Subcutaneous abdominal adipose tissue (tissue), 5 donors: ENCODE results near the gene MYCBP2.
"Not testable (repeated sequence)": the region's sequence is repeated elsewhere in the genome, so short reads cannot be mapped to it uniquely, and the experiment has no call there.

Experiments used
- H3K27ac ChIP-seq: one replicate; pipeline ENCODE4 v1.7.0; 2013; ENCODE audit warnings: low read depth, mild to moderate bottlenecking, inconsistent platforms, low read length, moderate library complexity
- H3K27me3 ChIP-seq, 5 donors: one replicate each; pipeline ENCODE4 v1.7.0; 2013; ENCODE audit warnings: low read length in 5 of 5, inconsistent platforms in 1 of 5; ENCODE audit not compliant: control insufficient read depth in 5 of 5, insufficient read depth in 4 of 5
- H3K36me3 ChIP-seq, 5 donors: one replicate each; pipeline ENCODE4 v1.7.0; 2013; ENCODE audit warnings: low read length in 5 of 5; ENCODE audit not compliant: control insufficient read depth in 5 of 5, insufficient read depth in 5 of 5
- H3K4me1 ChIP-seq, 5 donors: one replicate each; pipeline ENCODE4 v1.7.0; 2013; ENCODE audit warnings: low read length in 5 of 5, mild to moderate bottlenecking in 3 of 5, moderate library complexity in 1 of 5; ENCODE audit not compliant: control insufficient read depth in 5 of 5, insufficient read depth in 5 of 5
- H3K4me3 ChIP-seq, 5 donors: one replicate each; pipeline ENCODE4 v1.7.0; 2013; ENCODE audit warnings: low read length in 5 of 5, low read depth in 1 of 5
- H3K9ac ChIP-seq, 5 donors: one replicate each; pipeline ENCODE4 v1.7.0; 2013; ENCODE audit warnings: low read length in 5 of 5, mild to moderate bottlenecking in 4 of 5, moderate library complexity in 3 of 5
- H3K9me3 ChIP-seq, 5 donors: one replicate each; pipeline ENCODE4 v1.7.0; 2013; ENCODE audit warnings: low read length in 5 of 5; ENCODE audit not compliant: control insufficient read depth in 5 of 5
- donor health status: healthy.
- donor health status: healthy.
- donor health status: healthy.
- donor health status: healthy.
- donor health status: healthy.

The MYCBP2 gene

GRCh38 chr13:77019756-77020155 lies 307.1 kb downstream of the MYCBP2 start:
- Histone ChIP-seq H3K4me1 (peaks cover 0 to 67% (median 56%) of the 10 kb centered on the region in 5 donors), H3K9ac (no peak overlapping the region), H3K9me3 (no peaks in the 10 kb centered on the region), H3K36me3 (peaks cover 5 to 27% (median 23%) of the 10 kb centered on the region in 5 donors), H3K27ac (no peak overlapping the region), H3K4me3 (no peak overlapping the region), H3K27me3 (no peaks in the 10 kb centered on the region)

DNA sequence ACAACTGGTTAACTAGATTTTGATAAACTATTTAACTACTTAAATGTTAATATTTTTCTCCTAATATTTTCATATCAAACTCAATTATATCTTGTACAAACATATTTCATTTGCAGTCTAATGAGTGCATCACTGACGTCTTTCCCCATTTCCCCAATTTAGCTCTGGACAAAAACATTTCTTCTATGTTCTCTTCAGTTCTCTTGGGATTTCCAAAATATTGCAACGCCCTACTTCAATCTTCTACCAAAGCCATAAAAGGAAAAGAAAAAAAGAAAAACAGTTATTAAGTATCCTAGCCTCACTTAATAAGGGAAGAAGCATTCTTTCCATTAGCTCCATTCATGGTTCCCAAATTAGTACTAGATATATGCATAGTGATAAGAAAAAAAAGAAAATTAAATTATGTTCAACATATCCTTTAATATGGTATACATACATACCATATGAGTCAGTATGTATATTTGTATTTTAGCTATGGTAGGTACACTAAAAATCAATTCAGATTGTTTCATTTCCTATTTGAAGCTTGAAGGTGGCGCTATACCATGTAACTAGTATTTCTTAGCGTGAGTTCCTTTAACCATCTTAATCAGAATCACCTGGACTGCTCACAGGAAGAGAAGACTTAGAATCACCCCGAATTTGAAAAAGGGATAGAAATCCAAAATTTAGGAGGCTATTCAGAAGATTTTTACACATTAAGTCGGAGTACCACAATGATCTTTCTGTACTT lies 309.8 kb downstream of the MYCBP2 start:
- Histone ChIP-seq H3K4me3 (no peak overlapping the region), H3K36me3 (peaks cover 27 to 53% (median 46%) of the 10 kb centered on the region in 5 donors), H3K9ac (peak overlapping the region in 1 of 5 donors; percentile 11), H3K4me1 (peaks cover 0 to 52% (median 32%) of the 10 kb centered on the region in 5 donors), H3K27ac (peak overlapping the region; percentile 19), H3K27me3 (no peaks in the 10 kb centered on the region), H3K9me3 (no peaks in the 10 kb centered on the region)

- H3K4me1 ChIP-seq, result peaks cover 0 to 48% (median 26%) of the 10 kb centered on the region in 5 donors
- no peaks in the 10 kb centered on the region for H3K9me3 ChIP-seq
- peaks cover 34 to 60% (median 53%) of the 10 kb centered on the region in 5 donors for H3K36me3 ChIP-seq
- no peaks in the 10 kb centered on the region for H3K27me3 ChIP-seq
- peak overlapping the region; percentile 19 for H3K27ac ChIP-seq
- no peak overlapping the region for H3K9ac ChIP-seq
- H3K4me3 ChIP-seq, result no peak overlapping the region
Observed at GRCh38 chr13:77016251-77016812, 310.6 kb downstream of the MYCBP2 start.

- H3K27ac ChIP-seq, result no peak overlapping the region
- H3K4me3 ChIP-seq, result no peak overlapping the region
- peaks cover 0 to 39% (median 16%) of the 10 kb centered on the region in 5 donors for H3K4me1 ChIP-seq
- no peaks in the 10 kb centered on the region for H3K9me3 ChIP-seq
- H3K36me3 ChIP-seq, result peaks cover 43 to 72% (median 59%) of the 10 kb centered on the region in 5 donors
- H3K9ac ChIP-seq, result no peak overlapping the region
- no peaks in the 10 kb centered on the region for H3K27me3 ChIP-seq
Observed at GRCh38 chr13:77014906-77015685, 311.8 kb downstream of the MYCBP2 start.

- Histone ChIP-seq H3K9ac (no peak overlapping the region), H3K27me3 (no peaks in the 10 kb centered on the region), H3K4me1 (peaks cover 0 to 28% (median 16%) of the 10 kb centered on the region in 5 donors), H3K36me3 (peaks cover 49 to 78% (median 61%) of the 10 kb centered on the region in 5 donors), H3K9me3 (no peaks in the 10 kb centered on the region), H3K4me3 (no peak overlapping the region), H3K27ac (no peak overlapping the region)
Observed at GRCh38 chr13:77013853-77014542, 312.9 kb downstream of the MYCBP2 start.

DNA sequence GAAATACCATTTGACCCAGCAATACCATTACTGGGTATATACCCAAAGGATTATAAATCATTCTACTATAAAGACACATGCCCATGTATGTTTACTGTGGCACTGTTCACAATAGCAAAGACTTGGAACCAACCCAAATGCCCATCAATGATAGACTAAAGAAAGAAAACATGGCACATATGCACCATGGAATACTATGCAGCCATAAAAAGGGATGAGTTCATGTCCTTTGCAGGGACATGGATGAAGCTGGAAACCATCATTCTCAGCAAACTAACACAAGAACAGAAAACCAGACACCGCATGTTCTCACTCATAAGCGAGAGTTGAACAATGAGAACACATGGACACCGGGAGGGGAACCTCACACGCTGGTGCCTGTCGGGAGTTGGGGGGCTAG lies 317.2 kb downstream of the MYCBP2 start:
- H3K4me3 ChIP-seq, H3K27me3 ChIP-seq, H3K27ac ChIP-seq, H3K9me3 ChIP-seq, H3K9ac ChIP-seq: not testable (repeated sequence)
- Histone ChIP-seq H3K36me3 (peaks cover 36 to 70% (median 59%) of the 10 kb centered on the region in 5 donors), H3K4me1 (peaks cover 0 to 11% (median 4%) of the 10 kb centered on the region in 5 donors)

- H3K36me3 ChIP-seq, result peaks cover 29 to 63% (median 52%) of the 10 kb centered on the region in 5 donors
- no peaks in the 10 kb centered on the region for H3K27me3 ChIP-seq
- no peak overlapping the region for H3K9ac ChIP-seq
- no peak overlapping the region for H3K27ac ChIP-seq
- H3K4me3 ChIP-seq, result no peak overlapping the region
- no peaks in the 10 kb centered on the region for H3K9me3 ChIP-seq
- peaks cover 0 to 11% (median 4%) of the 10 kb centered on the region in 5 donors for H3K4me1 ChIP-seq
Observed at GRCh38 chr13:77009011-77009410, 317.9 kb downstream of the MYCBP2 start.

DNA sequence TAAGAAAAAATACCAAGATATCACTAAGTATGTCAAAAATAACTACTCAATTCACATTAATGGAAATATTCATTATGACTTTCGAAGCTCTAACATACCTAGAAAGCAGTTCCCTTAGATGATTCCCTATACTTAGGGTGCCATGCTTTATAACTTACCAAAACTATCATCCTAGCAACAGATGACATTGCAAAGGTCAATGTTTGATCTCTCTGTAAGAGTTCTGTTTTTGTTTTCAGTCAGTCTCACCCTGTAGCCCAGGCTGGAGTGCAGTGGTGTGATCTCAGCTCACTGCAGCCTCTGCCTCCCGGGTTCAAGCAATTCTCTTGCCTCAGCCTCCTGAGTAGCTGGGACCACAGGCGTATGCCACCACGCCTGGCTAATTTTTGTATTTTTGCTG lies 318.6 kb downstream of the MYCBP2 start:
- Histone ChIP-seq H3K4me1 (peaks cover 0 to 11% (median 4%) of the 10 kb centered on the region in 5 donors), H3K36me3 (peaks cover 26 to 60% (median 48%) of the 10 kb centered on the region in 5 donors)
- not testable (repeated sequence) for H3K9ac ChIP-seq, H3K4me3 ChIP-seq, H3K27ac ChIP-seq, H3K9me3 ChIP-seq, H3K27me3 ChIP-seq

GRCh38 chr13:77002590-77003190 lies 324.2 kb downstream of the MYCBP2 start:
- Histone ChIP-seq H3K27me3 (no peaks in the 10 kb centered on the region), H3K4me1 (peaks cover 0 to 9% (median 6%) of the 10 kb centered on the region in 5 donors), H3K36me3 (peaks cover 16 to 41% (median 23%) of the 10 kb centered on the region in 5 donors), H3K4me3 (no peak overlapping the region), H3K9ac (peak overlapping the region in 1 of 5 donors; percentile 21), H3K9me3 (no peaks in the 10 kb centered on the region), H3K27ac (no peak overlapping the region)
